ENCODE data around the gene PEDS1.

- TF ChIP-seq CTCF (IDR thresholded peaks at IDR 0.05; ENCODE audit: low read length) = no peak
- no peak for TF ChIP-seq EZH2 (IDR thresholded peaks at IDR 0.05; ENCODE audit: borderline replicate concordance, low read length)
These were observed 42.2 kb downstream of the PEDS1 start for GRCh38 chr20:50111120-50111828.

All from OCI-LY1 (cell line).